D721Med (cell line): ENCODE data around the gene SMAD5.
A peak's percentile ranks its signal among the peaks of the same experiment; 100 is the strongest.

Experiments
- DNase-seq: peaks from one replicate; pipeline ENCODE4 v3.0.0; 2011; ENCODE audit warnings: low spot score; ENCODE audit not compliant: insufficient read length
- FAIRE-seq: peaks from 2 replicates; lab custom pipeline; 2011; peaks lifted over from hg19 to GRCh38; lab: Jason Lieb, UNC
- TF ChIP-seq, protein P1 (sequence below): IDR thresholded peaks from 2 replicates; pipeline ENCODE4 v1.5.1; 2012; ENCODE audit warnings: mild to moderate bottlenecking, control low read depth; ENCODE audit not compliant: insufficient read depth; ENCODE audit errors: missing control alignments

Gene SMAD5

DNA sequence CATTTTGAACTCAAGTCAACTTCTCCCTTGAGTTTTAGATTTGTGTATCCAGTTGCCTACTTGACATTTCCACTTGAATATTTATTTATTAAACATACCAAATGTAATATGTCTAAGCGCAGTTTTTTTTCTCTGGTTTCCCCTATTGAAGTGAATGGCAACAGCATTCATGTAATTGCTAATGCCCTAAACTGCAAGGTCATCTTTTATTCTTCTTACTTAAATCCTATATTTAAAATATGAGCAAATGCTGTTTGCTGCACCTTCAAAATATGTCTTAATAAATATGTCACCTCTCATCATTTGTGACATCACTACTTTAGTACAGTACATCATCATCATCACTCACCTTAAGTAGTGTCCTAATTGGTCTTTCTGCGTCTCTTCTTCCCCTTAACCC lies 22.4 kb downstream of the SMAD5 start:
- TF ChIP-seq, protein P1, sequence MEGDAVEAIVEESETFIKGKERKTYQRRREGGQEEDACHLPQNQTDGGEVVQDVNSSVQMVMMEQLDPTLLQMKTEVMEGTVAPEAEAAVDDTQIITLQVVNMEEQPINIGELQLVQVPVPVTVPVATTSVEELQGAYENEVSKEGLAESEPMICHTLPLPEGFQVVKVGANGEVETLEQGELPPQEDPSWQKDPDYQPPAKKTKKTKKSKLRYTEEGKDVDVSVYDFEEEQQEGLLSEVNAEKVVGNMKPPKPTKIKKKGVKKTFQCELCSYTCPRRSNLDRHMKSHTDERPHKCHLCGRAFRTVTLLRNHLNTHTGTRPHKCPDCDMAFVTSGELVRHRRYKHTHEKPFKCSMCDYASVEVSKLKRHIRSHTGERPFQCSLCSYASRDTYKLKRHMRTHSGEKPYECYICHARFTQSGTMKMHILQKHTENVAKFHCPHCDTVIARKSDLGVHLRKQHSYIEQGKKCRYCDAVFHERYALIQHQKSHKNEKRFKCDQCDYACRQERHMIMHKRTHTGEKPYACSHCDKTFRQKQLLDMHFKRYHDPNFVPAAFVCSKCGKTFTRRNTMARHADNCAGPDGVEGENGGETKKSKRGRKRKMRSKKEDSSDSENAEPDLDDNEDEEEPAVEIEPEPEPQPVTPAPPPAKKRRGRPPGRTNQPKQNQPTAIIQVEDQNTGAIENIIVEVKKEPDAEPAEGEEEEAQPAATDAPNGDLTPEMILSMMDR, result no peak
- DNase-seq, result no peak
- FAIRE-seq, result no peak

DNA sequence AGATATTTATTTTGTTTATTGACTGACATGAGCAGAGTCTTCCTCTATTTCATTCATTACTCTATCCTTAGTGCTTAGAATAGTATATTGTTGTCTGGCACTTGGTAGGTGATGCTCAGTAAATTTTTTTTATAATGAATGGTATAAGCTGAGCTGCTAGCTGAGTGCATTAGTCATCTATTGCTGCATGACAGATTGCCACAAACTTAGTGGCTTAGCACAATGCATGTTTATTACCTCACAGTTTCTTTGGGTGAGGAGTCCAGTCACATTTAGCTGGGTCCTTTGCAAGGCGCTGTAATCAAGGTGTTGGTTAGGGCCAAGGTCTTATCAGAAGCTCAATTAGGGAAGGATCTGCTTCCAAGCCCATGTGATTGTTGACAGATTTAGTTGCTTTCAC lies 23.1 kb downstream of the SMAD5 start:
- TF ChIP-seq, protein P1, result no peak
- FAIRE-seq, result no peak

DNA sequence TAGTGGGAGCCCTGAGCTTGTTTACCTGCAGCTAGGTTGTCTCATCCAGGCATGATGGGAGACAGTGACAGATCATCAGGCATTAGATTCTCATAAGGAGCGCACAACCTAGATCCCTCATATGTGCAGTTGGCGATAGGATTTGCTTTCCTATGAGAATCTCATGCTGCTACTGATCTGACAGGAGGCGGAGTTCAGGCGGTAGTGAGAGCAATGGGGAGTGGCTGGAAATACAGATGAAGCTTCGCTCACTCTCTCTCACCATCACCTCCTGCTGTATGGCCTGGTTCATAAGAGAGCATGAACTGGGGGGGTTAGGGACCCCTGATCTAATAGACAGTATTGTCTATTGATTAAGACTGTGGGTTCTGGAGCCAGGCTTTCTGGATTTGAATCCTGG lies 24.9 kb downstream of the SMAD5 start:
- FAIRE-seq, result no peak
- TF ChIP-seq, protein P1, result no peak
- DNase-seq, result no peak

More for the DNA sequence above, 23.1 kb downstream of the SMAD5 start:
- DNase-seq, result no peak

DNA sequence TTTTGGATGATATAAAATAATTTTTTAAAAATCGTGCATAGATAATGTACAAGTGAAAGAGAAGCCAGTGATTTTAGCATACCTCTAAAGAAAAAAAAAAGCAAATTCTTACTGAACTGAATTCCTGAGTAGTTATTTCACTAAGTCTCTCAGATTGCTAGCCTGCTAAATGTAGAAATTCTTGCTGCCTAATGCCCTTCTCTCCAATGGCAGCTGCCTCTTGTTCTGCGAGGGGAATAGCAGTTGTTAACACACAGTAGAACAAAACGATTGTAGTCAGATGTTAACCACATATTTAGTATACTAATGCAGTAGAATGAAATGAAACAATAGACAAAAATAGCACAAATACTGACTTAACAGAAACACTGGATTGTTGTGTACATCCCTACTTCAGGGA lies 26.8 kb downstream of the SMAD5 start:
- TF ChIP-seq, protein P1, result no peak
- FAIRE-seq, result peak; percentile 21
- no peak for DNase-seq

- TF ChIP-seq, protein P1, result no peak
- FAIRE-seq (no peak), DNase-seq (no peak)
Observed at GRCh38 chr5:136162008-136162407, 29.4 kb downstream of the SMAD5 start.

DNA sequence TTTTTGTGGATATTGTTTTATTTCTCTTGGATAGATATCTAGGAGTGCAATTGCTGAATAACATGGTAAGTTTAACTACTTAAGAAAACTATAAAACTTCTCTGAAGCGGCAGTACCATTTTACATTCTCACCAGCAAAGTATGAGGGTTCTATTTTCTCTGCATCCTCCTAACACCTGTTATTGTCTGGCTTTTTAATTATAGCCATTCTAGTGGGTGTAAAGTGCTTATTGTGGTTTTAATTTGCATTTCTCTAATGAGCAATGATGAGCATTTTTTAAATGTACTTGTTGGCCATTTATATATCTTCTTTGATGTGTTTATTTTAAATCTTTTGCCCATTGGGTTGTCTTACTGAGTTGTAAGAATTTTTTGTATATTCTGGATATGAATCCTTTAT lies 31.6 kb downstream of the SMAD5 start:
- TF ChIP-seq, protein P1, result no peak
- FAIRE-seq (no peak), DNase-seq (no peak)

GRCh38 chr5:136166909-136167308 lies 34.3 kb downstream of the SMAD5 start:
- TF ChIP-seq, protein P1, result no peak
- FAIRE-seq (no peak), DNase-seq (no peak)
